HepG2 (cell line): Measurements from ENCODE around the gene DPH1. TPM values are rescaled to one million over a fixed set of nuclear protein-coding genes. Genes with fewer than 3 reads are reported as not detected.

Experiments
- ASH2L ChIP-seq: fragments of 300-600, 200-600 bp; sonication (generic); IDR thresholded peaks from 2 replicates; pipeline ENCODE4 v1.7.0; 2017; ENCODE audit warnings: low read depth, mild to moderate bottlenecking, moderate library complexity, mixed read lengths, low read length; ENCODE audit not compliant: insufficient read length
- DPF2 ChIP-seq: sonication (generic); formaldehyde crosslinking; IDR thresholded peaks from 2 replicates; pipeline ENCODE4 v1.4.0; 2020; ENCODE audit warnings: mild to moderate bottlenecking, low read depth, missing genetic modification reagents, borderline replicate concordance
- ELF3 ChIP-seq: IDR thresholded peaks from 2 replicates; pipeline ENCODE4 v1.6.1; 2016; ENCODE audit warnings: missing genetic modification reagents, missing compliant biosample characterization
- HNRNPUL1 ChIP-seq: fragments of 200-400 bp; formaldehyde crosslinking; IDR thresholded peaks from 2 replicates; pipeline ENCODE4 v1.6.1; 2017; ENCODE audit warnings: low read depth, mild to moderate bottlenecking, low read length, moderate library complexity
- HOXA9 ChIP-seq: sonication (generic); formaldehyde crosslinking; IDR thresholded peaks from 2 replicates; pipeline ENCODE4 v1.8.1; 2022; ENCODE audit warnings: missing genetic modification reagents, mild to moderate bottlenecking, moderate library complexity, borderline replicate concordance
- KDM2A ChIP-seq: sonication (generic); formaldehyde crosslinking; IDR thresholded peaks from 2 replicates; pipeline ENCODE4 v1.4.0; 2020; ENCODE audit warnings: low read depth, missing genetic modification reagents, borderline replicate concordance
- KLF16 ChIP-seq, 2 experiments: sonication (generic) in 1 of 2; formaldehyde crosslinking in 1 of 2; IDR thresholded peaks; 2 replicates each; pipeline versions ENCODE4 v1.6.1 to v1.8.0; 2016 to 2023; ENCODE audit warnings: missing genetic modification reagents in 2 of 2, missing compliant biosample characterization in 1 of 2
- KLF6 ChIP-seq: IDR thresholded peaks from 2 replicates; pipeline ENCODE4 v1.8.0; 2016; ENCODE audit warnings: missing biosample characterization, missing genetic modification reagents
- MEF2D ChIP-seq: sonication (generic); formaldehyde crosslinking; IDR thresholded peaks from 2 replicates; pipeline ENCODE4 v1.5.1; 2020; ENCODE audit warnings: mild to moderate bottlenecking, missing genetic modification reagents
- MEIS1 ChIP-seq: sonication (generic); formaldehyde crosslinking; IDR thresholded peaks from 2 replicates; pipeline ENCODE4 v1.9.0; 2021; ENCODE audit warnings: mild to moderate bottlenecking, missing genetic modification reagents, moderate library complexity, borderline replicate concordance
- MTA1 ChIP-seq: sonication (generic); formaldehyde crosslinking; IDR thresholded peaks from 2 replicates; pipeline ENCODE4 v1.4.0; 2020; ENCODE audit warnings: missing genetic modification reagents, mild to moderate bottlenecking, borderline replicate concordance
- NR2F1 ChIP-seq, 2 experiments: fragments of 450-650 bp in 1 of 2; formaldehyde crosslinking in 1 of 2; IDR thresholded peaks; 2 replicates each; pipeline versions ENCODE4 v1.5.0 to v1.6.1; 2016 to 2020; ENCODE audit warnings: mild to moderate bottlenecking in 1 of 2, missing compliant biosample characterization in 1 of 2, missing genetic modification reagents in 1 of 2, moderate library complexity in 1 of 2
- NR3C1 ChIP-seq: sonication (generic); formaldehyde crosslinking; IDR thresholded peaks from 2 replicates; pipeline ENCODE4 v1.4.0; 2020; ENCODE audit warnings: missing genetic modification reagents
- PHF8 ChIP-seq: sonication (generic); formaldehyde crosslinking; IDR thresholded peaks from 2 replicates; pipeline ENCODE4 v1.5.0; 2020; ENCODE audit warnings: missing genetic modification reagents
- SKI ChIP-seq: fragments of 450-650 bp; IDR thresholded peaks from one replicate; pipeline ENCODE4 v1.6.1; 2018; ENCODE audit warnings: mild to moderate bottlenecking; ENCODE audit not compliant: partially characterized antibody
- SOX13 ChIP-seq, 3 experiments: fragments of 450-650 bp in 1 of 3; sonication (generic) in 1 of 3; formaldehyde crosslinking in 1 of 3; IDR thresholded peaks in 2 of 3; conservative IDR thresholded peaks in 1 of 3; 2 replicates each; pipeline versions ENCODE4 v1.5.0 to v1.6.1; 2016 to 2020; ENCODE audit warnings: antibody characterized with exemption in 1 of 3, mild to moderate bottlenecking in 1 of 3, missing compliant biosample characterization in 1 of 3, missing genetic modification reagents in 1 of 3, moderate library complexity in 1 of 3
- TEAD2 ChIP-seq: sonication (generic); formaldehyde crosslinking; IDR thresholded peaks from 2 replicates; pipeline ENCODE4 v1.9.0; 2021; ENCODE audit warnings: missing genetic modification reagents
- TFDP2 ChIP-seq: sonication (generic); formaldehyde crosslinking; IDR thresholded peaks from 2 replicates; pipeline ENCODE4 v1.4.0; 2020; ENCODE audit warnings: missing genetic modification reagents
- ZBTB2 ChIP-seq: sonication (generic); formaldehyde crosslinking; IDR thresholded peaks from 2 replicates; pipeline ENCODE4 v1.8.0; 2022; ENCODE audit warnings: low read depth, missing genetic modification reagents
- ZNF18 ChIP-seq: sonication (generic); formaldehyde crosslinking; IDR thresholded peaks from 2 replicates; pipeline ENCODE4 v1.8.0; 2022; ENCODE audit warnings: mild to moderate bottlenecking, missing genetic modification reagents; ENCODE audit not compliant: insufficient replicate concordance
- ZNF432 ChIP-seq: sonication (generic); formaldehyde crosslinking; IDR thresholded peaks from 2 replicates; pipeline ENCODE4 v1.5.0; 2020; ENCODE audit warnings: missing genetic modification reagents, mild to moderate bottlenecking, borderline replicate concordance
- ZNF674 ChIP-seq: sonication (generic); formaldehyde crosslinking; IDR thresholded peaks from 2 replicates; pipeline ENCODE4 v1.5.0; 2020; ENCODE audit warnings: low read depth, mild to moderate bottlenecking, missing genetic modification reagents
- ZNF724P ChIP-seq: sonication (generic); formaldehyde crosslinking; IDR thresholded peaks from 2 replicates; pipeline ENCODE4 v1.8.0; 2022; ENCODE audit warnings: missing genetic modification reagents, borderline replicate concordance
- ZNF776 ChIP-seq: sonication (generic); formaldehyde crosslinking; IDR thresholded peaks from 2 replicates; pipeline ENCODE4 v1.4.0; 2020; ENCODE audit warnings: mild to moderate bottlenecking, missing genetic modification reagents
- polyA plus RNA-seq, 8 experiments: library from polyadenylated mRNA; depleted of rRNA in 3 of 8; stranded (reverse) in 7 of 8; unstranded in 1 of 8; fragments of >200 nt; fragmentation: Illumina TruSeq in 4 of 8; extraction: Trizol in 4 of 8; gene quantifications; 2 replicates each; pipeline versions ENCODE4 v1.2.1 to v1.2.3, GENCODE V29; 2011 to 2016; ENCODE audit warnings: low read depth in 4 of 8, missing spikeins in 1 of 8, mixed read lengths in 1 of 8; ENCODE audit not compliant: insufficient read depth in 1 of 8
- total RNA-seq, 5 experiments: library from RNA; depleted of rRNA; stranded (reverse); fragments of >200 nt; fragmentation: Illumina TruSeq; extraction: Trizol; gene quantifications; 2 replicates each; pipeline ENCODE4 v1.2.3, GENCODE V29; 2016; ENCODE audit warnings: low read depth in 1 of 5

DPH1 gene
- total and polyA plus RNA-seq, 2 of the 13 experiments (the other 11 are each of a cell fraction or from before 2014, with no cell fraction given): 25.3 to 42.8 TPM

GRCh38 chr17:2041561-2042389, 11.8 kb downstream of the DPH1 start, which contains the start of gene OVCA2 (continued):
- TF ChIP-seq TFDP2 (CRISPR knock-in tag) (peak; percentile 71), SOX13 (IDR thresholded peaks at IDR 0.05) (no peak), SOX13 (CRISPR knock-in tag; conservative IDR thresholded peaks at IDR 0.05 in 1 of 2, IDR thresholded peaks at IDR 0.05 in 1 of 2) (0 out of 4 replicates have a peak, but pooled peaks of 1 of the 2 experiments have one; percentile 36), ASH2L (peak; percentile 56), SKI (no peak), ZNF18 (no peak), KLF6 (CRISPR knock-in tag) (peak; percentile 86; the same call in 1 of the 2 replicates), KDM2A (CRISPR knock-in tag) (peak; percentile 99), PHF8 (CRISPR knock-in tag) (peak; percentile 88), NR3C1 (CRISPR knock-in tag) (no peak), HOXA9 (CRISPR knock-in tag) (peak; percentile 57; the same call in 1 of the 2 replicates), MEIS1 (CRISPR knock-in tag) (peak; percentile 70; the same call in 1 of the 2 replicates), ZNF432 (CRISPR knock-in tag) (no peak), DPF2 (CRISPR knock-in tag) (no peak), ZNF724P (no peak), ELF3 (CRISPR knock-in tag) (peak; percentile 88), NR2F1 (CRISPR knock-in tag; IDR thresholded peaks at IDR 0.05) (no peak), MEF2D (CRISPR knock-in tag) (0 out of 2 replicates have a peak, but pooled peaks have one; percentile 28), ZNF776 (CRISPR knock-in tag) (no peak; the same call in 1 of the 2 replicates), ZBTB2 (CRISPR knock-in tag) (peak; percentile 72), MTA1 (CRISPR knock-in tag) (no peak), KLF16 (CRISPR knock-in tag; IDR thresholded peaks at IDR 0.05) (0 out of 4 replicates have a peak, but pooled peaks of 1 of the 2 experiments have one; percentile 53), ZNF674 (0 out of 2 replicates have a peak, but pooled peaks have one; percentile 38), TEAD2 (CRISPR knock-in tag) (no peak), HNRNPUL1 (peak; percentile 56; the same call in 1 of the 2 replicates)
